DMS 273 (cell line): Measurements from ENCODE around the gene CELF4.

Experiments
- DNase-seq: peaks from one replicate; lab custom pipeline; 2025; ENCODE audit not compliant: unreplicated experiment; lab: John Stamatoyannopoulos, UW

Gene CELF4

GRCh38 chr18:37447962-37448888 lies 117.4 kb downstream of the CELF4 start:
- no peak for DNase-seq

- DNase-seq, result no peak
Observed at GRCh38 chr18:37445836-37446235, 119.8 kb downstream of the CELF4 start.

GRCh38 chr18:37445368-37445767 lies 120.2 kb downstream of the CELF4 start:
- DNase-seq, result no peak

- peak; percentile 65 for DNase-seq
Observed at GRCh38 chr18:37443325-37444055, 122.1 kb downstream of the CELF4 start.

- DNase-seq, result peak; percentile 85
Observed at GRCh38 chr18:37442477-37442876, 123.1 kb downstream of the CELF4 start.

GRCh38 chr18:37441821-37442220 lies 123.8 kb downstream of the CELF4 start:
- peak; percentile 19 for DNase-seq

- DNase-seq, result peak; percentile 52
Observed at GRCh38 chr18:37440206-37440605, 125.4 kb downstream of the CELF4 start.

- DNase-seq, result peak; percentile 82
Observed at GRCh38 chr18:37438417-37439180, 127.0 kb downstream of the CELF4 start.

GRCh38 chr18:37435996-37436395 lies 129.6 kb downstream of the CELF4 start:
- DNase-seq, result peak; percentile 9

GRCh38 chr18:37435150-37435867 lies 130.3 kb downstream of the CELF4 start:
- DNase-seq, result no peak

GRCh38 chr18:37434161-37434860 lies 131.3 kb downstream of the CELF4 start:
- no peak for DNase-seq

GRCh38 chr18:37432436-37433195 lies 133.0 kb downstream of the CELF4 start:
- no peak for DNase-seq

GRCh38 chr18:37430357-37431076 lies 135.1 kb downstream of the CELF4 start:
- peak; percentile 66 for DNase-seq

- DNase-seq, result peak; percentile 35
Observed at GRCh38 chr18:37429791-37430190, 135.8 kb downstream of the CELF4 start.

- no peak for DNase-seq
Observed at GRCh38 chr18:37428288-37428974, 137.2 kb downstream of the CELF4 start.

GRCh38 chr18:37426586-37426985 lies 139.0 kb downstream of the CELF4 start:
- DNase-seq, result no peak

GRCh38 chr18:37425222-37425621 lies 140.4 kb downstream of the CELF4 start:
- no peak for DNase-seq

- DNase-seq, result no peak
Observed at GRCh38 chr18:37424507-37424906, 141.1 kb downstream of the CELF4 start.
